ENCODE results near the gene GTF2I. TPM values are rescaled to one million over a fixed set of nuclear protein-coding genes. Genes with fewer than 3 reads are reported as not detected.

GTF2I gene
- total RNA-seq, 3 donors from 2014 or later: 111 to 220 (median 130) TPM

DNA sequence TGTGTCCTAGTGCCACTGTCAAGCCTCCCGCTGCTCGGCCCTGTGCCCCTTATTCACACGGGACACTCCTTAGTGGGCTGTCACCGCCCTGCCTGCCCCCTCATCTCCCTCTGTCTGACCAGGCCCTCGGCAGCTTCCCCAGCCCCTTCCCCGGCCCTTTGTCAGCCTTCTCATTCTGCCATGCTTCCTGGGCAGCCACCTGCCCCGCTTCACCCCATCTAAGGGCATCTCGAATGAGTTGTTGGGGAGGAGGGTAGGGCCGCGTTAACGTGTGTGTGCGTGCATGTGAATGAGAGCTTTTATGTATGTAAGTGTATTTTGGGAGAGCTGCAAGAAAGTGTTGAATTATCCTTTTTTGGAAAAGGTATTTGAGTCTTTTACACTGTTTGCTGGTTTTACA lies 49.7 kb downstream of the GTF2I start:
- Histone ChIP-seq H3K36me3 (ENCODE audit: low read depth) (peaks cover 9% of the 10 kb centered on the region), H3K9me3 (no peaks in the 10 kb centered on the region)
- intact Hi-C loops (cut with DNase I, micrococcal nuclease): no loop called here

DNA sequence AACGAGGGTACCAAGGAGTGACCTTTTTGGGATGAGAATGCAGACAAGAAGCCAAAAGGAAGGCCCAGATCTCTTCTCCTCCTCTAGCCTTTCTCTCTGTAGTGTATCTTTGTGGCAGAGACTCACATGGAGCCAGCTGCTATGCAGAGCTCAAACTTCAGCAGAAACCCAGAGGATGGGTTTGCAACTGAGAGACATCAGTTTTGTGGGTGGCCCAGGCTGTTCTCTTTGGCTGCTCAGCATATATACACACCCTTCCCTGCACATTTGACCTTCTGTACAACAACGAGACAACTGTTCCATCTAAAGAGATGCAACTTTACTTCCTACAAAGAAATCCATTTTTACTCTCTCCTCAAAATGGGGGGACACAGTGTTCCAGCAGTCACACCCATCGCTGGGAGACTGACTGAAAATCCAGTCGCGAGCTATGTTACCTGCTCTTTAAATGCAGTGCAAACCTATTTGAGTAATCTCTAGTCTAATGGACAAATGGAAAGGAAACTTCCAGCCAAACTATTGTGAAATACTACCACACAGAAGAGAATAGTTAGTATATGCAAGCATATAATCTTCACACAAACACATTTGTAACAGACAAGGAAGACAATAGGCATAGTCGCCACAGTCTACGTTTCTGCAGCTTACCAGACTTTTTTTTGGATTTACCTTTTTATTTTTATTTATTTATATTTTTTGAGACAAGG lies 51.2 kb downstream of the GTF2I start:
- Histone ChIP-seq H3K9me3 (peaks cover 6% of the 10 kb centered on the region), H3K4me3 (no peak overlapping the region), H3K36me3 (ENCODE audit: low read depth) (peaks cover 15% of the 10 kb centered on the region), H3K4me1 (ENCODE audit: low read depth) (no peaks in the 10 kb centered on the region)
- intact Hi-C loops (cut with DNase I, micrococcal nuclease): no loop called here
- TF ChIP-seq, protein P1, sequence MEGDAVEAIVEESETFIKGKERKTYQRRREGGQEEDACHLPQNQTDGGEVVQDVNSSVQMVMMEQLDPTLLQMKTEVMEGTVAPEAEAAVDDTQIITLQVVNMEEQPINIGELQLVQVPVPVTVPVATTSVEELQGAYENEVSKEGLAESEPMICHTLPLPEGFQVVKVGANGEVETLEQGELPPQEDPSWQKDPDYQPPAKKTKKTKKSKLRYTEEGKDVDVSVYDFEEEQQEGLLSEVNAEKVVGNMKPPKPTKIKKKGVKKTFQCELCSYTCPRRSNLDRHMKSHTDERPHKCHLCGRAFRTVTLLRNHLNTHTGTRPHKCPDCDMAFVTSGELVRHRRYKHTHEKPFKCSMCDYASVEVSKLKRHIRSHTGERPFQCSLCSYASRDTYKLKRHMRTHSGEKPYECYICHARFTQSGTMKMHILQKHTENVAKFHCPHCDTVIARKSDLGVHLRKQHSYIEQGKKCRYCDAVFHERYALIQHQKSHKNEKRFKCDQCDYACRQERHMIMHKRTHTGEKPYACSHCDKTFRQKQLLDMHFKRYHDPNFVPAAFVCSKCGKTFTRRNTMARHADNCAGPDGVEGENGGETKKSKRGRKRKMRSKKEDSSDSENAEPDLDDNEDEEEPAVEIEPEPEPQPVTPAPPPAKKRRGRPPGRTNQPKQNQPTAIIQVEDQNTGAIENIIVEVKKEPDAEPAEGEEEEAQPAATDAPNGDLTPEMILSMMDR (IDR thresholded peaks at IDR 0.05): no peak
- DNase-seq (no peak), ATAC-seq (no peak)

More for the DNA sequence above, 49.7 kb downstream of the GTF2I start:
- TF ChIP-seq, protein P1 (IDR thresholded peaks at IDR 0.05): no peak
- ATAC-seq: no peak
- no peak for DNase-seq
- no peak overlapping the region for H3K4me3 ChIP-seq
- H3K4me1 ChIP-seq (ENCODE audit: low read depth): no peaks in the 10 kb centered on the region

DNA sequence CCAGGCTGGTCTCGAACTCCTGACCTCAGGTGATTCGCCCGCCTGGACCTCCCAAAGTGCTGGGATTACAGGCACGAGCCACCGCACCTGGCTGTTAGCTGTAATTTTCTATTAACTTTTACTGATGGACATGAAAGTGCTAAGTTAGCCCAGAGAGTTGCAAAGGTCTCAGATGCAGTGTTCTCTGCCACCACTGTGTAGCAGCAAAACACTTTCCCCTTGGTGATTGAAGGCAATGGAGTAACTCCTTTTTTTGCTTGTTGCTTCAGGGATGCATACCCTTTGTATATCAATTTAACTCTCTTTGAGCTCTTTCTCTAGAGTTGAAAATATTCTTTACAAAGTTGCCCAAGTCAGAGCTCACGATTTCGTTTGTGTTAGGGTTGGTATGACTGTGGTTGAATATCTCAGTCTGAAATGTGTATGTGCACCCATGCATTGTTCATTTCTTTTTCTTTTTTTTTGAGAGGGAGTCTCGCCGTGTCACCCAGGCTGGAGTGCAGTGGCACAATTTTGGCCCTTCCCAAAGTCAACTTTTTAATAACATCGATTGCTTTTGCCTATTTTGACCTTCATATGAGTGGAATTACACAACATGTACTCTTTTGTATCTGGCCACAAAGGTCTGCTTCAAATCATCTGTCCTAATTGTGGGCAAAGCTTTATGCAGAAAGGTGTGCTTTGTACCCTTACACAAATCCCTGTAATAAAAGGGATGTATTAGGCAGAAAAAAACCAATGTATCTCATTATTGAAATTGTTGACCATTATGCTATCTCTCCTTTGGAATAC lies 52.6 kb downstream of the GTF2I start:
- TF ChIP-seq, protein P1 (IDR thresholded peaks at IDR 0.05): no peak
- DNase-seq (no peak), ATAC-seq (no peak)
- H3K4me1 ChIP-seq (ENCODE audit: low read depth): no peaks in the 10 kb centered on the region
- peaks cover 8% of the 10 kb centered on the region for H3K9me3 ChIP-seq
- intact Hi-C loops (cut with DNase I, micrococcal nuclease): no loop called here
- peaks cover 15% of the 10 kb centered on the region for H3K36me3 ChIP-seq (ENCODE audit: low read depth)
- no peak overlapping the region for H3K4me3 ChIP-seq

DNA sequence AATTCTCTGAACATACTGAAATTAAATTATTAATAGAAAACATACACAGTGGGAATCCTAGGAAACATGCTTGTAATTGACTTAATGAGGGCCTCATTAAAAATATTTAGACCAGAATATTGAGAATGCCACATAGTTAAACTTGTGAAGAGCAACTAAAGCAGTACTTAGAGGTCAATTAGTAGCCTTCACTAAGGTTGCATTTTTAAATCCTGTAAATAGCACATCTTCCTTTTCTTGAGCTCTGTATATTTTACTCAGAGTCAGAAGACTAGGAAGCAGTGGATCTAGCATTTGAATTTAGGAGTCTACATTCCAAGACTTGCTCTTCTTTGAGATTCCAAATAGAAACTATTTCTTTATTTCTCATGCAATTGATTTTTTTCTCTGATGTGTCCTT lies 56.0 kb downstream of the GTF2I start:
- intact Hi-C loops (cut with DNase I, micrococcal nuclease): no loop called here
- Histone ChIP-seq H3K36me3 (ENCODE audit: low read depth) (peaks cover 6% of the 10 kb centered on the region), H3K4me1 (ENCODE audit: low read depth) (no peaks in the 10 kb centered on the region), H3K9me3 (peaks cover 8% of the 10 kb centered on the region), H3K4me3 (no peak overlapping the region)
- no peak for DNase-seq
- ATAC-seq: no peak
- TF ChIP-seq, protein P1 (IDR thresholded peaks at IDR 0.05): no peak

DNA sequence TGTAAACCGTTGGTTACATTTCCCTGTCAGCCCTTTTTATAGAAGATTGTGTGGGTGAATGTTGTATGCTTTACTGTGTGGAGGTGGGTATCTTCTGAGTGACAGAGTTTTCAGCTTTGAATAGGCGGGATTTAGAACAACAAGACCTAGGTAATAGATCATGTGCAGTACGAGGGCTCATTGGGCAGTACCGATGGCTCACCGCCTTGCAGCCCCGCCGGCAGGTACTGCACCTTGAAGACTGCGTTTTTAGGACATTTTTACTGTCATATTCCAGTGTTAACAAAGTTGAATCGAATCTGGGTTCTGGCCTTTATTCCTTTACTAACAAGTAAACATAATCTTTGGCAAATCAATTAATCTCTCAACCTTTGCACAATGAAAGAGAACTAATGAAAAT lies 60.4 kb downstream of the GTF2I start:
- TF ChIP-seq, protein P1 (IDR thresholded peaks at IDR 0.05): no peak
- Histone ChIP-seq H3K9me3 (peaks cover 8% of the 10 kb centered on the region), H3K4me3 (no peak overlapping the region), H3K36me3 (ENCODE audit: low read depth) (peaks cover 6% of the 10 kb centered on the region), H3K4me1 (ENCODE audit: low read depth) (no peaks in the 10 kb centered on the region)
- ATAC-seq (no peak), DNase-seq (no peak)
- intact Hi-C loops (cut with DNase I, micrococcal nuclease): no loop called here
